HepG2 (cell line): ENCODE results near the gene TMEM253. TPM values are rescaled to one million over a fixed set of nuclear protein-coding genes. Genes with fewer than 3 reads are reported as not detected.

Experiments used
- ARID3A ChIP-seq: IDR thresholded peaks from 2 replicates; pipeline ENCODE4 v1.6.1; 2012; ENCODE audit warnings: low read depth, low read length, improper control_type of control experiment
- EP300 ChIP-seq, 3 experiments: sonication (generic) in 1 of 3; formaldehyde crosslinking in 1 of 3; IDR thresholded peaks; 2 replicates each; pipeline versions ENCODE4 v1.5.1 to v1.6.1; 2011 to 2020; ENCODE audit warnings: low read depth in 2 of 3, low read length in 2 of 3, borderline replicate concordance in 1 of 3, improper control_type of control experiment in 1 of 3, mild to moderate bottlenecking in 1 of 3, missing genetic modification reagents in 1 of 3, moderate library complexity in 1 of 3
- HNRNPL ChIP-seq: fragments of 200-400 bp; formaldehyde crosslinking; IDR thresholded peaks from 2 replicates; pipeline ENCODE4 v1.6.1; 2017; ENCODE audit warnings: mild to moderate bottlenecking, low read depth, low read length
- MLX ChIP-seq: IDR thresholded peaks from 2 replicates; pipeline ENCODE4 v1.6.1; 2016
- MXD4 ChIP-seq: IDR thresholded peaks from 2 replicates; pipeline ENCODE4 v1.6.1; 2016; ENCODE audit warnings: mild to moderate bottlenecking, missing biosample characterization, missing genetic modification reagents
- MYPOP ChIP-seq: sonication (generic); formaldehyde crosslinking; IDR thresholded peaks from 2 replicates; pipeline ENCODE4 v1.8.1; 2023; ENCODE audit warnings: mild to moderate bottlenecking, moderate library complexity, missing genetic modification reagents
- PBX2 ChIP-seq: IDR thresholded peaks from 2 replicates; pipeline ENCODE4 v1.6.1; 2016; ENCODE audit warnings: control low read depth
- SETDB1 ChIP-seq: sonication (generic); formaldehyde crosslinking; IDR thresholded peaks from 2 replicates; pipeline ENCODE4 v1.5.1; 2020; ENCODE audit warnings: missing genetic modification reagents, mild to moderate bottlenecking, borderline replicate concordance
- SMC3 ChIP-seq: IDR thresholded peaks from 2 replicates; pipeline ENCODE4 v1.6.1; 2011; ENCODE audit warnings: low read length, improper control_type of control experiment
- SNRNP70 ChIP-seq: fragments of 200-400 bp; formaldehyde crosslinking; IDR thresholded peaks from 2 replicates; pipeline ENCODE4 v1.6.1; 2017; ENCODE audit warnings: mild to moderate bottlenecking, low read depth, low read length, moderate library complexity
- STAG1 ChIP-seq: sonication (generic); formaldehyde crosslinking; IDR thresholded peaks from 2 replicates; pipeline ENCODE4 v1.4.0; 2020; ENCODE audit warnings: missing genetic modification reagents
- TBP ChIP-seq: sonication (generic); formaldehyde crosslinking; IDR thresholded peaks from 2 replicates; pipeline ENCODE4 v1.5.0; 2020; ENCODE audit warnings: missing genetic modification reagents
- TEAD3 ChIP-seq: optimal IDR thresholded peaks from 2 replicates; pipeline ENCODE3; 2016; ENCODE audit warnings: borderline replicate concordance
- ZBTB25 ChIP-seq: IDR thresholded peaks from 2 replicates; pipeline ENCODE4 v1.6.1; 2018; ENCODE audit warnings: missing genetic modification reagents
- ZFP36 ChIP-seq: fragments of 150-350 bp; IDR thresholded peaks from 2 replicates; pipeline ENCODE4 v1.6.1; 2018; ENCODE audit warnings: borderline replicate concordance, low read length, low read depth; ENCODE audit not compliant: partially characterized antibody
- ZNF609 ChIP-seq: sonication (generic); formaldehyde crosslinking; IDR thresholded peaks from 2 replicates; pipeline ENCODE4 v1.4.0; 2020; ENCODE audit warnings: mild to moderate bottlenecking, missing genetic modification reagents, borderline replicate concordance
- ZNF672 ChIP-seq: sonication (generic); formaldehyde crosslinking; IDR thresholded peaks from 2 replicates; pipeline ENCODE4 v1.8.1; 2022; ENCODE audit warnings: missing genetic modification reagents
- polyA plus RNA-seq, 8 experiments: library from polyadenylated mRNA; depleted of rRNA in 3 of 8; stranded (reverse) in 7 of 8; unstranded in 1 of 8; fragments of >200 nt; fragmentation: Illumina TruSeq in 4 of 8; extraction: Trizol in 4 of 8; gene quantifications; 2 replicates each; pipeline versions ENCODE4 v1.2.1 to v1.2.3, GENCODE V29; 2011 to 2016; ENCODE audit warnings: low read depth in 4 of 8, missing spikeins in 1 of 8, mixed read lengths in 1 of 8; ENCODE audit not compliant: insufficient read depth in 1 of 8
- total RNA-seq, 5 experiments: library from RNA; depleted of rRNA; stranded (reverse); fragments of >200 nt; fragmentation: Illumina TruSeq; extraction: Trizol; gene quantifications; 2 replicates each; pipeline ENCODE4 v1.2.3, GENCODE V29; 2016; ENCODE audit warnings: low read depth in 1 of 5

Gene TMEM253
- total and polyA plus RNA-seq, 2 of the 13 experiments (the other 11 are each of a cell fraction or from before 2014, with no cell fraction given): 0.29 to 0.45 TPM

- TF ChIP-seq ZBTB25 (CRISPR knock-in tag) (peak; percentile 88; the same call in 1 of the 2 replicates), SMC3 (peak; percentile 92; the same call in 1 of the 2 replicates), ARID3A (no peak), MLX (CRISPR knock-in tag) (peak; percentile 59; the same call in 1 of the 2 replicates), MXD4 (peak; percentile 72), EP300 (IDR thresholded peaks at IDR 0.05; ENCODE audit: low read depth in 2 of 2, low read length in 2 of 2) (peak in 1 of 2 experiments; percentile 70; a peak in 1 of 4 replicates), EP300 (CRISPR knock-in tag; IDR thresholded peaks at IDR 0.05; ENCODE audit: borderline replicate concordance) (peak; percentile 51), HNRNPL (0 out of 2 replicates have a peak, but pooled peaks have one; percentile 71), ZNF672 (no peak), PBX2 (CRISPR knock-in tag) (no peak), TBP (0 out of 2 replicates have a peak, but pooled peaks have one; percentile 73), MYPOP (peak; percentile 43; the same call in 1 of the 2 replicates), SETDB1 (CRISPR knock-in tag) (no peak), ZFP36 (peak; percentile 69), SNRNP70 (no peak), STAG1 (CRISPR knock-in tag) (peak; percentile 95), ZNF609 (CRISPR knock-in tag) (peak; percentile 37; the same call in 1 of the 2 replicates), TEAD3 (CRISPR knock-in tag) (peak; percentile 73)
These were observed 8.4 kb upstream of the TMEM253 start (continued) for GRCh38 chr14:21092273-21093011.
